Panc1 (cell line): ENCODE measurements around the gene PRPF40B.

Source experiments
- POLR2AphosphoS5 ChIP-seq: IDR thresholded peaks from 2 replicates; pipeline ENCODE4 v1.6.1; 2012; ENCODE audit warnings: mild to moderate bottlenecking, low read depth, low read length, moderate library complexity
- REST ChIP-seq, 2 experiments: IDR thresholded peaks; 2 replicates each; pipeline ENCODE4 v1.6.1; 2011 to 2012; ENCODE audit warnings: low read depth in 2 of 2, control low read depth in 1 of 2, low read length in 1 of 2, mild to moderate bottlenecking in 1 of 2, moderate library complexity in 1 of 2; ENCODE audit not compliant: insufficient read depth in 1 of 2
- SIN3A ChIP-seq: IDR thresholded peaks from 2 replicates; pipeline ENCODE4 v1.6.1; 2012; ENCODE audit warnings: low read depth, mild to moderate bottlenecking, low read length, moderate library complexity, borderline replicate concordance; ENCODE audit not compliant: insufficient read depth
- TCF7L2 ChIP-seq: IDR thresholded peaks from 2 replicates; pipeline ENCODE4 v1.6.1; 2011; ENCODE audit warnings: mild to moderate bottlenecking, low read depth, low read length, inconsistent platforms
- TF ChIP-seq, protein P1 (sequence below): fragments of 450-650 bp; IDR thresholded peaks from 2 replicates; pipeline ENCODE4 v1.5.1; 2017; ENCODE audit warnings: mild to moderate bottlenecking

- TF ChIP-seq, protein P1, sequence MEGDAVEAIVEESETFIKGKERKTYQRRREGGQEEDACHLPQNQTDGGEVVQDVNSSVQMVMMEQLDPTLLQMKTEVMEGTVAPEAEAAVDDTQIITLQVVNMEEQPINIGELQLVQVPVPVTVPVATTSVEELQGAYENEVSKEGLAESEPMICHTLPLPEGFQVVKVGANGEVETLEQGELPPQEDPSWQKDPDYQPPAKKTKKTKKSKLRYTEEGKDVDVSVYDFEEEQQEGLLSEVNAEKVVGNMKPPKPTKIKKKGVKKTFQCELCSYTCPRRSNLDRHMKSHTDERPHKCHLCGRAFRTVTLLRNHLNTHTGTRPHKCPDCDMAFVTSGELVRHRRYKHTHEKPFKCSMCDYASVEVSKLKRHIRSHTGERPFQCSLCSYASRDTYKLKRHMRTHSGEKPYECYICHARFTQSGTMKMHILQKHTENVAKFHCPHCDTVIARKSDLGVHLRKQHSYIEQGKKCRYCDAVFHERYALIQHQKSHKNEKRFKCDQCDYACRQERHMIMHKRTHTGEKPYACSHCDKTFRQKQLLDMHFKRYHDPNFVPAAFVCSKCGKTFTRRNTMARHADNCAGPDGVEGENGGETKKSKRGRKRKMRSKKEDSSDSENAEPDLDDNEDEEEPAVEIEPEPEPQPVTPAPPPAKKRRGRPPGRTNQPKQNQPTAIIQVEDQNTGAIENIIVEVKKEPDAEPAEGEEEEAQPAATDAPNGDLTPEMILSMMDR, result no peak
- TF ChIP-seq POLR2AphosphoS5, result no peak
- no peak for TF ChIP-seq REST (IDR thresholded peaks at IDR 0.05; ENCODE audit: insufficient read depth in 1 of 2, low read depth in 2 of 2, low read length in 1 of 2)
- no peak for TF ChIP-seq TCF7L2
- TF ChIP-seq SIN3A, result no peak
Measured at GRCh38 chr12:49588281-49588680, 35.1 kb upstream of the PRPF40B start.
